Uterus (tissue), 4 donors: ENCODE measurements around the gene GALNT7. TPM values are rescaled to one million over a fixed set of nuclear protein-coding genes. Genes with fewer than 3 reads are reported as not detected.

Experiments
- DNase-seq, 2 donors: peaks; one replicate each; pipeline ENCODE4 v3.0.0-alpha.2; 2019 to 2020
- H3K27ac ChIP-seq, 2 donors: fragments of 200-600 bp; sonication (generic); 1 replicate in 1 of 2; 2 replicates in 1 of 2; pipeline ENCODE4 v1.5.1; 2016 to 2018
- H3K27me3 ChIP-seq, 2 donors: fragments of 200-600 bp; sonication (generic); one replicate each; pipeline ENCODE4 v1.5.1; 2018 to 2019; ENCODE audit warnings: control low read depth in 1 of 2
- H3K36me3 ChIP-seq, 2 donors: fragments of 200-600 bp; sonication (generic); one replicate each; pipeline ENCODE4 v1.5.1; 2019; ENCODE audit warnings: control low read depth in 1 of 2
- H3K4me1 ChIP-seq, 2 donors: fragments of 200-600 bp; sonication (generic); one replicate each; pipeline ENCODE4 v1.5.1; 2018 to 2019; ENCODE audit warnings: control low read depth in 1 of 2
- H3K4me3 ChIP-seq, 2 donors: fragments of 200-600 bp; sonication (generic); 1 replicate in 1 of 2; 2 replicates in 1 of 2; pipeline ENCODE4 v1.5.1; 2018 to 2019; ENCODE audit warnings: mild to moderate bottlenecking in 1 of 2
- H3K9me3 ChIP-seq, 2 donors: fragments of 200-600 bp; sonication (generic); one replicate each; pipeline ENCODE4 v1.5.1; 2019; ENCODE audit warnings: control low read depth in 1 of 2
- POLR2A ChIP-seq, 2 donors: fragments of 450-650 bp; IDR thresholded peaks; one replicate each; pipeline ENCODE4 v1.6.1; 2016; ENCODE audit warnings: antibody characterized with exemption in 2 of 2, mild to moderate bottlenecking in 1 of 2, moderate library complexity in 1 of 2
- intact Hi-C: fragments of 100-400 bp; cut with DNase I; formaldehyde crosslinking; loops from one replicate; pipeline ENCODE4 v1.15.1; 2023; ENCODE audit warnings: low total_unique reads
- total RNA-seq, 4 donors: library from RNA; depleted of rRNA in 3 of 4; stranded (reverse); fragments of >200 nt in 3 of 4; gene quantifications; one replicate each; pipeline versions ENCODE4 v1.1.0 to v1.2.4, GENCODE V29; 2014 to 2023
- TF ChIP-seq, protein P1 (sequence below), 4 experiments: fragments of 200-600 bp in 2 of 4; fragments of 450-650 bp in 2 of 4; sonication (generic) in 2 of 4; IDR thresholded peaks; one replicate each; pipeline ENCODE4 v1.5.1; 2016 to 2019; ENCODE audit warnings: antibody characterized with exemption in 4 of 4, mild to moderate bottlenecking in 2 of 4, moderate library complexity in 1 of 4
- donor health status: DM: yes; HTN: yes; CAD: no.

GALNT7 gene
- total RNA-seq, 4 donors from 2014 or later, result 7.7 to 48.2 (median 19.2) TPM

DNA sequence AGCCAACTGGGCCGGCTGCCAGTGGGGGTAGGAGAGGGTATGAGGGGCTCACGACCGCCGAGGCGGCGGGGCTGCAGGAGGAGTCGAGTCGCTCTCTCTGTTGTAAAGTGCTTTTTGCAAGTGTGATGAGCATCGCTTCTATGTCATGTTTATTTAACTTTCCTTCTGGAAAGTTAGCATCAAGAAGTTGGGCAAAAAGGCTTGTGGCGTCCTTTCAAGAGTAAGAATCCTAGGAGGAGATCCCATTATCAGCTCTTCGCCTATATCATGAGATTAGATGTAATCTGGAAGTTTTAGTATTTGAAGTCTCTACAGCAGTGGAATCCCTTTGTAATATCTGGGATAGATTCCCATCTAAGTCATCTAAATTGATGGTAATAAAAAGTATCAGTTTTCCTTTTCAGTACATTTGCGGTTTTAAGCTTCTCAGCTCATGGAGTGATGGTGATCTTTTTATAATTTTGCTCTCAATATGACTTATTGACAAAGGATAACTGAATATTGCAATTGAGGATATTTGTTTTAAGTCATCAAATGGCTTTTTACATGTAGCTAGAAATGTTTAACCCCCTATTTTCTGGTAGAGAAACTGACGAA, 1.7 kb downstream of the GALNT7 start:
- H3K4me1 ChIP-seq, result no peaks in the 10 kb centered on the region
- H3K27ac ChIP-seq, result peak overlapping the region; percentile 95 to 99
- H3K4me3 ChIP-seq, result peak overlapping the region; percentile 61 to 99
- no peaks in the 10 kb centered on the region for H3K36me3 ChIP-seq
- no peaks in the 10 kb centered on the region for H3K9me3 ChIP-seq
- no peak for DNase-seq
- no peaks in the 10 kb centered on the region for H3K27me3 ChIP-seq
- intact Hi-C loops, result no loop called here
- no peak for TF ChIP-seq POLR2A (IDR thresholded peaks at IDR 0.05)
- TF ChIP-seq, protein P1, sequence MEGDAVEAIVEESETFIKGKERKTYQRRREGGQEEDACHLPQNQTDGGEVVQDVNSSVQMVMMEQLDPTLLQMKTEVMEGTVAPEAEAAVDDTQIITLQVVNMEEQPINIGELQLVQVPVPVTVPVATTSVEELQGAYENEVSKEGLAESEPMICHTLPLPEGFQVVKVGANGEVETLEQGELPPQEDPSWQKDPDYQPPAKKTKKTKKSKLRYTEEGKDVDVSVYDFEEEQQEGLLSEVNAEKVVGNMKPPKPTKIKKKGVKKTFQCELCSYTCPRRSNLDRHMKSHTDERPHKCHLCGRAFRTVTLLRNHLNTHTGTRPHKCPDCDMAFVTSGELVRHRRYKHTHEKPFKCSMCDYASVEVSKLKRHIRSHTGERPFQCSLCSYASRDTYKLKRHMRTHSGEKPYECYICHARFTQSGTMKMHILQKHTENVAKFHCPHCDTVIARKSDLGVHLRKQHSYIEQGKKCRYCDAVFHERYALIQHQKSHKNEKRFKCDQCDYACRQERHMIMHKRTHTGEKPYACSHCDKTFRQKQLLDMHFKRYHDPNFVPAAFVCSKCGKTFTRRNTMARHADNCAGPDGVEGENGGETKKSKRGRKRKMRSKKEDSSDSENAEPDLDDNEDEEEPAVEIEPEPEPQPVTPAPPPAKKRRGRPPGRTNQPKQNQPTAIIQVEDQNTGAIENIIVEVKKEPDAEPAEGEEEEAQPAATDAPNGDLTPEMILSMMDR (IDR thresholded peaks at IDR 0.05), result no peak

DNA sequence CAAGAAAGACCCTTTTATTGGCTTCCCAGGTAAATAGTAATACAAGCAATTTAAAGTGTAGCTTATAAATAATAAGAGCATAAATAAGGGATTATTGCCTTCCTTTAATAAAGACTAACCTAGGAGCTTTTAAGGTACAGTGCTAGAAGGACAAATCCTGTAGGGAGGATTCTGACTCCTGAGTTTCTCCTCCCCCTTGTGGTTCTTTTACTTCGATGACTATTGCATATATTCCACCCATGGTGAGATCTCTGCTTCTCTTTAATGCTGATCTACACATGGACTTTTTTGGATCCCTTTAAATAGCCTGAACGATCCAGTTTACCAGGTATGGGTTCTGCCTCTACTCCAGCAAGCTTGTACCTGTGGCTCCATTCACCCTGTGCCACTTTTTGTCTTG, 2.5 kb downstream of the GALNT7 start:
- intact Hi-C loops, result no loop called here
- no peak for TF ChIP-seq POLR2A (IDR thresholded peaks at IDR 0.05)
- TF ChIP-seq, protein P1 (IDR thresholded peaks at IDR 0.05), result peak in 1 of 4 experiments; percentile 20
- Histone ChIP-seq H3K9me3 (no peaks in the 10 kb centered on the region), H3K36me3 (no peaks in the 10 kb centered on the region), H3K27ac (no peak overlapping the region), H3K4me3 (no peak overlapping the region), H3K27me3 (no peaks in the 10 kb centered on the region), H3K4me1 (no peaks in the 10 kb centered on the region)
- no peak for DNase-seq

DNA sequence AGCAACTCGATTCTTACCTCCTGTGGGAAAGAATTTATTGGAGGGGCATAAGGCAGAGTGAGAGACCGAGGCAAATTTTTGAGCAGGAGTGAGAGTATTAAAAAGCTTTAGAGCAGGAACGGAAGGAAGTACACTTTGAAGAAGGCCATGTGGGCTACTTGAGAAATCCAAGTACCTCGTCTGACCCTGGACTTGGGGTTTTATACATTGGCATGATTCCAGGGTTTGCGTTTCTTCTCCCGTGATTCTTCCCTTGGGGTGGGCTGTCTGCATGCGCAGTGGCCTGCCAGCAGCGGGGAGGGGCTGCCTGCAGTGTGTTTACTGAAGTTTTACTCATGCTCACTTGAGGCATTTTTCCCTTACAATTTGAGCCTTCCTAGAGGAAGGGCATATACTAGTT, 3.4 kb downstream of the GALNT7 start:
- H3K4me3 ChIP-seq, result no peak overlapping the region
- no peaks in the 10 kb centered on the region for H3K27me3 ChIP-seq
- H3K27ac ChIP-seq, result no peak overlapping the region
- TF ChIP-seq POLR2A (IDR thresholded peaks at IDR 0.05), result no peak
- TF ChIP-seq, protein P1 (IDR thresholded peaks at IDR 0.05), result no peak
- intact Hi-C loops, result no loop called here
- no peaks in the 10 kb centered on the region for H3K9me3 ChIP-seq
- no peak for DNase-seq
- no peaks in the 10 kb centered on the region for H3K4me1 ChIP-seq
- H3K36me3 ChIP-seq, result no peaks in the 10 kb centered on the region

DNA sequence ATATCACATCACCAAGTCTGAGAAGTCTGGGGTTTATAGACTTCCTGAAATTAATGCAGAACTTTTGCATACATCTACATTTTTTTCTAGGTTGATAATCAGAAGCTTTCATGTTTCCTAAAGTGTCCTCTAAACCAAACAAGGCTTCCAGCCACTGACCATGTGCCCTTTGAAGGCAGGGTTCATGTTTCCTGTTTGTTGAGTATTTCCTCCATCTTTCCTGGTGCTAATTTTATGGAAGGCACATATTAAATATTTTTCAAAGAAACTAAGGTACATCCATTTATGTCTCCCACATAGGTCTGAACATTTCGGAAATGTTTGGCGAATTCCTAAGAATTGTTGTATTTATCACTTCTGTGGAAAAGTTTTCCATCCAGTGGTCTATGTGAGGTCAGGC, 5.6 kb downstream of the GALNT7 start:
- Histone ChIP-seq H3K27me3 (no peaks in the 10 kb centered on the region), H3K27ac (no peak overlapping the region), H3K4me3 (no peak overlapping the region), H3K36me3 (no peaks in the 10 kb centered on the region), H3K9me3 (no peaks in the 10 kb centered on the region), H3K4me1 (no peaks in the 10 kb centered on the region)
- intact Hi-C loops, result no loop called here
- no peak for TF ChIP-seq POLR2A (IDR thresholded peaks at IDR 0.05)
- TF ChIP-seq, protein P1 (IDR thresholded peaks at IDR 0.05), result no peak
- no peak for DNase-seq

DNA sequence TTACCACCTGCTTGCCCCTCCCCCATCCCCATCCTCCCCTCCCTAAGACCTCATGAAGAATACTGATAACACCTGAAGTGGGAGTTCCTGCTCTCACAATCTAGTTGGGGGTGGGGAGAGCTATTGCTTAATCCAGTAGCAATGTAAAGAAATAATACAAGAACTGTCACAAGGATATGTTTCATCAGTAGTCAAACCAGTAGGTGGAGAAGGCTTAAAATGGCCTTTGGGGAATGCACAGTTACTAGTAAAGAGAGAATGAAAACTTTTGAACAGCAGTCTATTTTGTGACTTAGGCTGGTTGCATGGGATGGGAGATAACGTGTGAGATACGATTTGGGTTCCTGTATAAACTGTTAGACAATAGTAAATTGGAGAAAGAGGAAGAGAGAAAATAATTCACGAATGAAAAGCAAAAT, 6.0 kb downstream of the GALNT7 start:
- no peaks in the 10 kb centered on the region for H3K27me3 ChIP-seq
- H3K4me1 ChIP-seq, result no peaks in the 10 kb centered on the region
- TF ChIP-seq, protein P1 (IDR thresholded peaks at IDR 0.05), result no peak
- no peak for TF ChIP-seq POLR2A (IDR thresholded peaks at IDR 0.05)
- H3K27ac ChIP-seq, result no peak overlapping the region
- H3K4me3 ChIP-seq, result no peak overlapping the region
- no peaks in the 10 kb centered on the region for H3K9me3 ChIP-seq
- no peaks in the 10 kb centered on the region for H3K36me3 ChIP-seq
- intact Hi-C loops, result no loop called here
- no peak for DNase-seq
